H9 (cell line): Measurements from ENCODE around the gene CABLES2. TPM values are rescaled to one million over a fixed set of nuclear protein-coding genes. Genes with fewer than 3 reads are reported as not detected.

Experiments
- DNase-seq: peaks from one replicate; pipeline ENCODE4 v3.0.0-alpha.2; 2017
- H2AFZ ChIP-seq: one replicate; pipeline ENCODE4 v1.6.1; 2013; ENCODE audit warnings: mild to moderate bottlenecking, low read length, control low read depth, moderate library complexity
- H2AK5ac ChIP-seq: 2 replicates; pipeline ENCODE4 v1.6.1; 2013; ENCODE audit warnings: low read length, control low read depth, mixed read lengths; ENCODE audit not compliant: insufficient read length
- H2BK120ac ChIP-seq: one replicate; pipeline ENCODE4 v1.6.1; 2013; ENCODE audit warnings: low read depth, mild to moderate bottlenecking, low read length, control low read depth, inconsistent platforms; ENCODE audit not compliant: poor library complexity, severe bottlenecking
- H2BK12ac ChIP-seq: 2 replicates; pipeline ENCODE4 v1.6.1; 2013; ENCODE audit warnings: low read length, control low read depth, mixed read lengths, low read depth; ENCODE audit not compliant: insufficient read length
- H2BK15ac ChIP-seq: 2 replicates; pipeline ENCODE4 v1.6.1; 2013; ENCODE audit warnings: low read depth, low read length, control low read depth
- H2BK20ac ChIP-seq: one replicate; pipeline ENCODE4 v1.6.1; 2013; ENCODE audit warnings: low read depth, mild to moderate bottlenecking, low read length, control low read depth, inconsistent platforms; ENCODE audit not compliant: poor library complexity, severe bottlenecking
- H2BK5ac ChIP-seq: 2 replicates; pipeline ENCODE4 v1.6.1; 2013; ENCODE audit warnings: low read length, control low read depth, mixed read lengths; ENCODE audit not compliant: insufficient read length
- H3K14ac ChIP-seq: 2 replicates; pipeline ENCODE4 v1.6.1; 2013; ENCODE audit warnings: low read length, control low read depth; ENCODE audit not compliant: insufficient read depth
- H3K18ac ChIP-seq: 2 replicates; pipeline ENCODE4 v1.6.1; 2013; ENCODE audit warnings: low read depth, mild to moderate bottlenecking, mixed read lengths, low read length, control low read depth; ENCODE audit not compliant: insufficient read length
- H3K23ac ChIP-seq: 2 replicates; pipeline ENCODE4 v1.6.1; 2013; ENCODE audit warnings: low read length, control low read depth, mixed read lengths, low read depth; ENCODE audit not compliant: insufficient read length
- H3K23me2 ChIP-seq: 2 replicates; pipeline ENCODE4 v1.6.1; 2013; ENCODE audit warnings: low read depth, mild to moderate bottlenecking, mixed read lengths, low read length, control low read depth; ENCODE audit not compliant: insufficient read length, poor library complexity, severe bottlenecking
- H3K27ac ChIP-seq: 2 replicates; pipeline ENCODE4 v1.5.1; 2013; ENCODE audit warnings: low read length, control low read depth, mixed read lengths, low read depth; ENCODE audit not compliant: insufficient read length
- H3K27me3 ChIP-seq: 2 replicates; pipeline ENCODE4 v1.6.1; 2013; ENCODE audit warnings: low read length, control low read depth, inconsistent platforms; ENCODE audit not compliant: insufficient read depth
- H3K4ac ChIP-seq: 2 replicates; pipeline ENCODE4 v1.6.1; 2013; ENCODE audit warnings: low read depth, mild to moderate bottlenecking, control low read depth, inconsistent platforms, low read length, moderate library complexity
- H3K4me1 ChIP-seq: 2 replicates; pipeline ENCODE4 v1.6.1; 2013; ENCODE audit warnings: low read length, control low read depth, inconsistent platforms; ENCODE audit not compliant: insufficient read depth
- H3K4me2 ChIP-seq: 2 replicates; pipeline ENCODE4 v1.6.1; 2013; ENCODE audit warnings: low read length, control low read depth, mixed read lengths; ENCODE audit not compliant: insufficient read length, insufficient read depth
- H3K56ac ChIP-seq: 2 replicates; pipeline ENCODE4 v1.6.1; 2013; ENCODE audit warnings: low read depth, mild to moderate bottlenecking, mixed read lengths, low read length, control low read depth; ENCODE audit not compliant: insufficient read length
- H3K79me1 ChIP-seq: 2 replicates; pipeline ENCODE4 v1.6.1; 2013; ENCODE audit warnings: low read depth, mild to moderate bottlenecking, moderate library complexity, low read length, control low read depth, inconsistent platforms; ENCODE audit not compliant: insufficient read depth, poor library complexity, severe bottlenecking
- H3K79me2 ChIP-seq: 2 replicates; pipeline ENCODE4 v1.6.1; 2013; ENCODE audit warnings: low read length, control low read depth, inconsistent platforms; ENCODE audit not compliant: insufficient read depth
- H3K9ac ChIP-seq: 2 replicates; pipeline ENCODE4 v1.6.1; 2013; ENCODE audit warnings: low read length, control low read depth, mixed read lengths; ENCODE audit not compliant: insufficient read length; ENCODE audit errors: extremely low read depth
- H3K9me3 ChIP-seq: one replicate; pipeline ENCODE4 v1.6.1; 2013; ENCODE audit warnings: low read depth, low read length, inconsistent platforms; ENCODE audit not compliant: control insufficient read depth
- H3T11ph ChIP-seq: one replicate; pipeline ENCODE4 v1.6.1; 2013; ENCODE audit warnings: mild to moderate bottlenecking, low read length, control low read depth, inconsistent platforms
- H4K20me1 ChIP-seq: one replicate; pipeline ENCODE4 v1.6.1; 2013; ENCODE audit not compliant: control insufficient read depth, insufficient read length, insufficient read depth
- H4K5ac ChIP-seq: 2 replicates; pipeline ENCODE4 v1.6.1; 2013; ENCODE audit warnings: low read depth, mild to moderate bottlenecking, mixed read lengths, low read length, control low read depth; ENCODE audit not compliant: insufficient read length
- H4K8ac ChIP-seq: replicated peaks from 2 replicates; pipeline ENCODE4 v1.6.1; 2013; ENCODE audit warnings: low read length, control low read depth, mixed read lengths, low read depth; ENCODE audit not compliant: insufficient read length
- H4K91ac ChIP-seq: 2 replicates; pipeline ENCODE4 v1.6.1; 2013; ENCODE audit warnings: low read depth, mild to moderate bottlenecking, moderate library complexity, mixed read lengths, low read length, control low read depth; ENCODE audit not compliant: insufficient read length
- H3K27ac Mint-ChIP-seq, 3 experiments: 2 replicates in 2 of 3; 3 replicates in 1 of 3; pipeline ENCODE4 v1.8.0; 2020 to 2021; ENCODE audit warnings: mixed read lengths in 3 of 3, mild to moderate bottlenecking in 1 of 3, moderate library complexity in 1 of 3
- H3K27me3 Mint-ChIP-seq: 2 replicates; pipeline ENCODE4 v1.8.0; 2021; ENCODE audit warnings: low read depth, mild to moderate bottlenecking, moderate library complexity, mixed read lengths
- H3K36me3 Mint-ChIP-seq, 3 experiments: 2 replicates in 2 of 3; 3 replicates in 1 of 3; pipeline ENCODE4 v1.8.0; 2020 to 2021; ENCODE audit warnings: low read depth in 3 of 3, mixed read lengths in 3 of 3; ENCODE audit not compliant: insufficient read depth in 1 of 3
- H3K4me1 Mint-ChIP-seq, 2 experiments: 2 replicates each; pipeline ENCODE4 v1.8.0; 2020; ENCODE audit warnings: mixed read lengths in 2 of 2
- H3K4me3 Mint-ChIP-seq, 2 experiments: 2 replicates in 1 of 2; 3 replicates in 1 of 2; pipeline ENCODE4 v1.8.0; 2020 to 2021; ENCODE audit warnings: mild to moderate bottlenecking in 2 of 2, mixed read lengths in 2 of 2, moderate library complexity in 1 of 2
- H3K9me3 Mint-ChIP-seq, 2 experiments: 2 replicates in 1 of 2; 3 replicates in 1 of 2; pipeline ENCODE4 v1.8.0; 2020; ENCODE audit warnings: mild to moderate bottlenecking in 2 of 2, mixed read lengths in 2 of 2, moderate library complexity in 1 of 2
- WGBS: extraction: QIAGEN DNeasy Blood & Tissue Kit; methylation state at CpG from one replicate; pipeline ENCODE4 v1.1.7; 2013; ENCODE audit warnings: missing lambda C conversion rate, low lambda C conversion rate, mixed read lengths; ENCODE audit not compliant: insufficient read length; ENCODE audit errors: extremely low coverage; 5-methylcytosine and 5-hydroxymethylcytosine counted together
- total RNA-seq: library from RNA; stranded (reverse); gene quantifications from 2 replicates; pipeline ENCODE4 v1.2.1, GENCODE V29; 2021
- TF ChIP-seq, protein P1 (sequence below): fragments of 200-600 bp; sonication (generic); conservative IDR thresholded peaks from 3 replicates; pipeline ENCODE4 v1.8.0; 2021; ENCODE audit warnings: antibody characterized with exemption, mild to moderate bottlenecking

CABLES2 gene
- total RNA-seq, 1 experiment from 2014 or later, result 10.8 TPM

- no peak overlapping the region for H3K56ac ChIP-seq
- no peak overlapping the region for H3K4ac ChIP-seq
- TF ChIP-seq, protein P1, sequence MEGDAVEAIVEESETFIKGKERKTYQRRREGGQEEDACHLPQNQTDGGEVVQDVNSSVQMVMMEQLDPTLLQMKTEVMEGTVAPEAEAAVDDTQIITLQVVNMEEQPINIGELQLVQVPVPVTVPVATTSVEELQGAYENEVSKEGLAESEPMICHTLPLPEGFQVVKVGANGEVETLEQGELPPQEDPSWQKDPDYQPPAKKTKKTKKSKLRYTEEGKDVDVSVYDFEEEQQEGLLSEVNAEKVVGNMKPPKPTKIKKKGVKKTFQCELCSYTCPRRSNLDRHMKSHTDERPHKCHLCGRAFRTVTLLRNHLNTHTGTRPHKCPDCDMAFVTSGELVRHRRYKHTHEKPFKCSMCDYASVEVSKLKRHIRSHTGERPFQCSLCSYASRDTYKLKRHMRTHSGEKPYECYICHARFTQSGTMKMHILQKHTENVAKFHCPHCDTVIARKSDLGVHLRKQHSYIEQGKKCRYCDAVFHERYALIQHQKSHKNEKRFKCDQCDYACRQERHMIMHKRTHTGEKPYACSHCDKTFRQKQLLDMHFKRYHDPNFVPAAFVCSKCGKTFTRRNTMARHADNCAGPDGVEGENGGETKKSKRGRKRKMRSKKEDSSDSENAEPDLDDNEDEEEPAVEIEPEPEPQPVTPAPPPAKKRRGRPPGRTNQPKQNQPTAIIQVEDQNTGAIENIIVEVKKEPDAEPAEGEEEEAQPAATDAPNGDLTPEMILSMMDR, result no peak
- no peak overlapping the region for H2AFZ ChIP-seq
- Mint-ChIP-seq H3K4me1 (peaks cover 10 to 12% of the 10 kb centered on the region in 2 experiments; a peak in 3 of 4 replicates), H3K27ac (no peak overlapping the region), H3K4me3 (0 out of 5 replicates have a peak overlapping the region, but pooled peaks of 1 of the 2 experiments have one; percentile 3), H3K36me3 (peaks cover 22 to 36% (median 29%) of the 10 kb centered on the region in 3 experiments; a peak in 6 of 7 replicates), H3K9me3 (peaks cover 0 to 2% of the 10 kb centered on the region in 2 experiments; a peak in 3 of 5 replicates), H3K27me3 (peaks cover 2% of the 10 kb centered on the region; the same call in 1 of the 2 replicates)
- no peak overlapping the region for H2AK5ac ChIP-seq
- WGBS, result no CpG with 5 or more reads among the region's 21 CpGs
- H3K4me2 ChIP-seq, result no peak overlapping the region
- no peak overlapping the region for H4K91ac ChIP-seq
- H3K27me3 ChIP-seq, result no peaks in the 10 kb centered on the region
- H2BK20ac ChIP-seq, result no peak overlapping the region
- H3T11ph ChIP-seq, result no peak overlapping the region
- no peak overlapping the region for H2BK5ac ChIP-seq
- no peaks in the 10 kb centered on the region; the same call in 1 of the 2 replicates for H3K79me2 ChIP-seq
- no peak overlapping the region for H2BK12ac ChIP-seq
- no peak overlapping the region for H3K27ac ChIP-seq
- no peak overlapping the region for H3K23ac ChIP-seq
- no peak overlapping the region for H3K18ac ChIP-seq
- no peak overlapping the region for H2BK15ac ChIP-seq
- peaks cover 3% of the 10 kb centered on the region for H3K79me1 ChIP-seq
- no peak overlapping the region for H4K5ac ChIP-seq
- no peaks in the 10 kb centered on the region for H3K4me1 ChIP-seq
- H4K20me1 ChIP-seq, result peaks cover 6% of the 10 kb centered on the region
- no peak overlapping the region for H3K9ac ChIP-seq
- peaks cover 3% of the 10 kb centered on the region for H3K23me2 ChIP-seq
- no peak for DNase-seq
- H3K9me3 ChIP-seq, result no peaks in the 10 kb centered on the region
- H4K8ac ChIP-seq, result no peak overlapping the region
- H2BK120ac ChIP-seq, result no peak overlapping the region
- no peak overlapping the region for H3K14ac ChIP-seq
Measured at GRCh38 chr20:62392621-62393334, 14.3 kb downstream of the CABLES2 start.
